ENCODE results near the gene CATSPERB.
"Not testable (repeated sequence)": the region's sequence is repeated elsewhere in the genome, so short reads cannot be mapped to it uniquely, and the experiment has no call there.

CATSPERB gene

GRCh38 chr14:91731986-91732385 lies at the start of gene CATSPERB:
Gene CATSPERB, minus strand, starts transcription at chr14:91732086. Its CDS starts 2,607 bp downstream, at chr14:91729479.
- DNase-seq (ENCODE audit: low read depth), result no peak

GRCh38 chr14:91780452-91780851 lies 48.6 kb upstream of the CATSPERB start:
- DNase-seq (ENCODE audit: low read depth), result no peak

GRCh38 chr14:91778217-91778616 lies 46.3 kb upstream of the CATSPERB start:
- DNase-seq (ENCODE audit: low read depth), result no peak

- no peak for DNase-seq (ENCODE audit: low read depth)
Observed at GRCh38 chr14:91774140-91775096, 42.5 kb upstream of the CATSPERB start.

GRCh38 chr14:91770185-91770584 lies 38.3 kb upstream of the CATSPERB start:
- DNase-seq (ENCODE audit: low read depth), result no peak

- DNase-seq (ENCODE audit: low read depth), result no peak
Observed at GRCh38 chr14:91755570-91756295, 23.8 kb upstream of the CATSPERB start.

- no peak for DNase-seq (ENCODE audit: low read depth)
Observed at GRCh38 chr14:91754819-91755218, 22.9 kb upstream of the CATSPERB start.

GRCh38 chr14:91754185-91754584 lies 22.3 kb upstream of the CATSPERB start:
- no peak for DNase-seq (ENCODE audit: low read depth)

GRCh38 chr14:91753501-91754128 lies 21.7 kb upstream of the CATSPERB start:
- no peak for DNase-seq (ENCODE audit: low read depth)

- no peak for DNase-seq (ENCODE audit: low read depth)
Observed at GRCh38 chr14:91752961-91753360, 21.1 kb upstream of the CATSPERB start.

- no peak for DNase-seq (ENCODE audit: low read depth)
Observed at GRCh38 chr14:91751719-91752118, 19.8 kb upstream of the CATSPERB start.

GRCh38 chr14:91750634-91751198 lies 18.8 kb upstream of the CATSPERB start:
- no peak for DNase-seq (ENCODE audit: low read depth)

GRCh38 chr14:91749868-91750267 lies 18.0 kb upstream of the CATSPERB start:
- no peak for DNase-seq (ENCODE audit: low read depth)

- DNase-seq (ENCODE audit: low read depth), result no peak
Observed at GRCh38 chr14:91748049-91748448, 16.2 kb upstream of the CATSPERB start.

GRCh38 chr14:91745344-91745743 lies 13.5 kb upstream of the CATSPERB start:
- DNase-seq (ENCODE audit: low read depth), result no peak

- DNase-seq (ENCODE audit: low read depth), result no peak
Observed at GRCh38 chr14:91744068-91744480, 12.2 kb upstream of the CATSPERB start.

- DNase-seq (ENCODE audit: low read depth), result no peak
Observed at GRCh38 chr14:91743305-91743653, 11.4 kb upstream of the CATSPERB start.

GRCh38 chr14:91742621-91743304 lies 10.9 kb upstream of the CATSPERB start:
- DNase-seq (ENCODE audit: low read depth), result no peak

- DNase-seq (ENCODE audit: low read depth), result not testable (repeated sequence)
Observed at GRCh38 chr14:91739867-91740266, 8.0 kb upstream of the CATSPERB start.

GRCh38 chr14:91737619-91738018 lies 5.7 kb upstream of the CATSPERB start:
- no peak for DNase-seq (ENCODE audit: low read depth)

GRCh38 chr14:91732859-91733477 lies 1.1 kb upstream of the CATSPERB start:
- no peak for DNase-seq (ENCODE audit: low read depth)

Measured in activated T-cell treated with anti-CD3 and anti-CD28 coated beads for 1 hour (primary cell).